HEK293 (cell line): ENCODE measurements around the gene TNPO3.

Source experiments
- CTCF ChIA-PET: fragments of 350-600 bp; formaldehyde crosslinking; extraction: SDS; loops from one replicate; lab custom pipeline; 2021; ENCODE audit warnings: antibody characterized with exemption; lab: Yijun Ruan, JAX
- POLR2A ChIA-PET: fragments of 300-600 bp; formaldehyde crosslinking; extraction: SDS; loops from one replicate; lab custom pipeline; 2020; ENCODE audit warnings: antibody characterized with exemption, inconsistent platforms; lab: Yijun Ruan, JAX
- H3K27ac ChIP-seq: fragments of 200-500 bp; sonication (Bioruptor generic); 2 replicates; pipeline ENCODE4 v1.5.1; 2014; ENCODE audit warnings: low read depth, low read length, control low read depth, inconsistent platforms; ENCODE audit errors: extremely low read depth
- H3K36me3 ChIP-seq, 2 experiments: fragments of 200-500 bp in 1 of 2; sonication (Bioruptor generic) in 1 of 2; 1 replicate in 1 of 2; 2 replicates in 1 of 2; pipeline ENCODE4 v1.5.1; 2014 to 2017; ENCODE audit warnings: inconsistent platforms in 2 of 2, low read length in 2 of 2; ENCODE audit not compliant: control insufficient read depth in 2 of 2, insufficient read depth in 1 of 2
- H3K4me1 ChIP-seq: fragments of 200-500 bp; sonication (Bioruptor generic); 2 replicates; pipeline ENCODE4 v1.5.1; 2014; ENCODE audit warnings: mild to moderate bottlenecking, low read length, inconsistent platforms; ENCODE audit not compliant: control insufficient read depth, insufficient read depth
- H3K4me3 ChIP-seq: 2 replicates; pipeline ENCODE4 v1.5.1; 2011; ENCODE audit warnings: low read depth, mild to moderate bottlenecking, control low read depth, low read length, moderate library complexity
- H3K9me3 ChIP-seq: fragments of 200-500 bp; sonication (Bioruptor generic); 2 replicates; pipeline ENCODE4 v1.5.1; 2014; ENCODE audit warnings: low read depth, low read length, inconsistent platforms; ENCODE audit not compliant: control insufficient read depth, insufficient read depth
- BCL11A ChIP-seq: fragments of 450-650 bp; formaldehyde crosslinking; IDR thresholded peaks from 2 replicates; pipeline ENCODE4 v1.5.1; 2016; ENCODE audit warnings: low read depth, missing biosample characterization, missing genetic modification characterization
- MYNN ChIP-seq: fragments of 450-650 bp; formaldehyde crosslinking; IDR thresholded peaks from 2 replicates; pipeline ENCODE4 v1.5.1; 2016; ENCODE audit warnings: missing biosample characterization, missing genetic modification characterization, borderline replicate concordance
- PRDM4 ChIP-seq: fragments of 450-650 bp; formaldehyde crosslinking; IDR thresholded peaks from 2 replicates; pipeline ENCODE4 v1.5.1; 2017; ENCODE audit warnings: missing biosample characterization, missing genetic modification characterization
- TRIM28 ChIP-seq: IDR thresholded peaks from 2 replicates; pipeline ENCODE4 v1.6.1; 2011; ENCODE audit warnings: low read length, control low read depth, borderline replicate concordance
- ZBTB1 ChIP-seq: fragments of 450-650 bp; formaldehyde crosslinking; IDR thresholded peaks from 2 replicates; pipeline ENCODE4 v1.5.1; 2016; ENCODE audit warnings: missing biosample characterization, missing genetic modification characterization
- ZBTB26 ChIP-seq: fragments of 450-650 bp; formaldehyde crosslinking; optimal IDR thresholded peaks from 2 replicates; pipeline ENCODE3; 2016; ENCODE audit warnings: missing biosample characterization, mild to moderate bottlenecking, missing genetic modification characterization
- ZBTB44 ChIP-seq: fragments of 450-650 bp; IDR thresholded peaks from 2 replicates; pipeline ENCODE4 v1.5.1; 2018; ENCODE audit warnings: missing biosample characterization, mild to moderate bottlenecking, missing genetic modification characterization
- ZBTB8A ChIP-seq: fragments of 450-650 bp; formaldehyde crosslinking; IDR thresholded peaks from 2 replicates; pipeline ENCODE4 v1.5.1; 2016; ENCODE audit warnings: missing biosample characterization, missing genetic modification characterization
- ZNF10 ChIP-seq: fragments of 450-650 bp; formaldehyde crosslinking; IDR thresholded peaks from 2 replicates; pipeline ENCODE4 v1.5.1; 2017; ENCODE audit warnings: missing biosample characterization, missing genetic modification characterization
- ZNF19 ChIP-seq: fragments of 450-650 bp; formaldehyde crosslinking; IDR thresholded peaks from 2 replicates; pipeline ENCODE4; 2016; ENCODE audit warnings: missing biosample characterization, missing genetic modification characterization, low read depth
- ZNF202 ChIP-seq: fragments of 450-650 bp; formaldehyde crosslinking; IDR thresholded peaks from 2 replicates; pipeline ENCODE4 v1.5.1; 2016; ENCODE audit warnings: missing biosample characterization, missing genetic modification characterization, borderline replicate concordance
- ZNF324 ChIP-seq: fragments of 450-650 bp; formaldehyde crosslinking; IDR thresholded peaks from 2 replicates; pipeline ENCODE4 v1.5.1; 2016; ENCODE audit warnings: missing biosample characterization, missing genetic modification characterization
- ZNF366 ChIP-seq: fragments of 450-650 bp; formaldehyde crosslinking; conservative IDR thresholded peaks from 2 replicates; pipeline ENCODE4 v1.5.1; 2016; ENCODE audit warnings: missing biosample characterization, missing genetic modification characterization
- ZNF391 ChIP-seq: fragments of 450-650 bp; formaldehyde crosslinking; IDR thresholded peaks from 2 replicates; pipeline ENCODE4 v1.5.1; 2016; ENCODE audit warnings: low read depth, missing biosample characterization, missing genetic modification characterization, borderline replicate concordance
- ZNF398 ChIP-seq: fragments of 450-650 bp; formaldehyde crosslinking; IDR thresholded peaks from 2 replicates; pipeline ENCODE4 v1.5.1; 2017; ENCODE audit warnings: missing biosample characterization, missing genetic modification characterization
- ZNF48 ChIP-seq: fragments of 450-650 bp; formaldehyde crosslinking; IDR thresholded peaks from 2 replicates; pipeline ENCODE4 v1.5.1; 2016; ENCODE audit warnings: missing biosample characterization, missing genetic modification characterization
- ZNF561 ChIP-seq: fragments of 450-650 bp; IDR thresholded peaks from 2 replicates; pipeline ENCODE4 v1.5.1; 2018; ENCODE audit warnings: missing biosample characterization, missing genetic modification characterization, borderline replicate concordance
- ZNF654 ChIP-seq: fragments of 450-650 bp; formaldehyde crosslinking; IDR thresholded peaks from 2 replicates; pipeline ENCODE4 v1.5.1; 2016; ENCODE audit warnings: low read depth, missing biosample characterization, missing genetic modification characterization

TNPO3 gene

GRCh38 chr7:128906001-128906765 is 148.7 kb downstream of the TNPO3 start (continued):
- no peak for TF ChIP-seq ZBTB44 (tag by site-specific recombination)
- TF ChIP-seq TRIM28: no peak

- Histone ChIP-seq H3K4me1 (no peaks in the 10 kb centered on the region), H3K9me3 (no peaks in the 10 kb centered on the region), H3K27ac (no peak overlapping the region), H3K4me3 (no peak overlapping the region), H3K36me3 (no peaks in the 10 kb centered on the region)
- POLR2A ChIA-PET: no interaction called here
- TF ChIP-seq ZNF391 (tag by site-specific recombination) (no peak), ZNF398 (peak; percentile 76), ZNF324 (tag by site-specific recombination) (no peak), ZNF202 (tag by site-specific recombination) (no peak), ZNF366 (tag by site-specific recombination) (peak; percentile 60), PRDM4 (tag by site-specific recombination) (no peak), MYNN (tag by site-specific recombination) (no peak), BCL11A (tag by site-specific recombination) (no peak), ZNF561 (no peak), ZNF48 (tag by site-specific recombination) (no peak), ZNF10 (tag by site-specific recombination) (0 out of 2 replicates have a peak, but pooled peaks have one; percentile 31), ZNF654 (peak; percentile 73), ZBTB1 (tag by site-specific recombination) (no peak), ZBTB8A (tag by site-specific recombination) (0 out of 2 replicates have a peak, but pooled peaks have one; percentile 27), ZBTB26 (tag by site-specific recombination) (no peak), ZNF19 (tag by site-specific recombination) (no peak)
- CTCF ChIA-PET: interaction anchor here (0.6 to 3.1 kb wide), 5 partner anchors 16 to 560 kb away, joined by 3 to 16 read pairs (median 4); no protein-coding TSS in a partner anchor
These were observed 150.3 kb downstream of the TNPO3 start for GRCh38 chr7:128904381-128905197.
